PFSK-1 (cell line): ENCODE data around the gene ACAD9.

Experiments used
- FOXP2 ChIP-seq: optimal IDR thresholded peaks from 2 replicates; pipeline ENCODE3; 2011; ENCODE audit warnings: borderline replicate concordance, control low read depth, inconsistent platforms; ENCODE audit not compliant: insufficient read depth; ENCODE audit errors: extremely low read length, extremely low read depth
- POLR2AphosphoS5 ChIP-seq: IDR thresholded peaks from 2 replicates; pipeline ENCODE4 v1.6.1; 2012; ENCODE audit warnings: low read depth, mild to moderate bottlenecking, control low read depth, low read length, moderate library complexity
- SIN3A ChIP-seq: IDR thresholded peaks from 2 replicates; pipeline ENCODE4 v1.6.1; 2012; ENCODE audit warnings: mild to moderate bottlenecking, low read length, moderate library complexity, borderline replicate concordance; ENCODE audit not compliant: insufficient read depth
- TAF1 ChIP-seq: IDR thresholded peaks from 2 replicates; pipeline ENCODE4 v1.6.1; 2012; ENCODE audit warnings: low read length, control low read depth, borderline replicate concordance; ENCODE audit not compliant: insufficient read depth
- TF ChIP-seq, protein P1 (sequence below), 2 experiments: IDR thresholded peaks; 2 replicates each; pipeline versions ENCODE4 v1.6.1 to v1.8.0; 2011 to 2012; ENCODE audit warnings: low read depth in 2 of 2, low read length in 2 of 2, control low read depth in 1 of 2, inconsistent platforms in 1 of 2, mild to moderate bottlenecking in 1 of 2, moderate library complexity in 1 of 2; ENCODE audit not compliant: insufficient read depth in 1 of 2

The ACAD9 gene

DNA sequence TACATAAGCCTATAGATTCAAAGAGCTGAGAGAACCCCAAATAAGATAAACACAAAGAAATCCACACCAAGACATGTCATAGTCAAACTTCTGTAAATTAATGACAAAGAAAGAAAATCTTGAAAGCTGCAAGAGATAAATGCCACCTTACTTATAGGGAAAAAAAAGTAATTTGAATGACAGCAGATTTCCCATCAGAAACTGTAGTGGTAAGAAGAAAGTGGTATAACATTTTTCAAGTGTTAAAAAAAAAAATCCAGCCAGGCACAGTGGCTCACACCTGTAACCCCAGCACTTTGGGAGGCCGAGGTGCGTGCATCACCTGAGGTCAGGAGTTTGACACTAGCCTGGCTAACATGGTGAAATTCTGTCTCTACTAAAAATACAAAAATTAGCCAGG, 77.0 kb downstream of the ACAD9 start:
- TF ChIP-seq SIN3A (no peak), TAF1 (no peak), FOXP2 (no peak), POLR2AphosphoS5 (no peak)
- TF ChIP-seq, protein P1, sequence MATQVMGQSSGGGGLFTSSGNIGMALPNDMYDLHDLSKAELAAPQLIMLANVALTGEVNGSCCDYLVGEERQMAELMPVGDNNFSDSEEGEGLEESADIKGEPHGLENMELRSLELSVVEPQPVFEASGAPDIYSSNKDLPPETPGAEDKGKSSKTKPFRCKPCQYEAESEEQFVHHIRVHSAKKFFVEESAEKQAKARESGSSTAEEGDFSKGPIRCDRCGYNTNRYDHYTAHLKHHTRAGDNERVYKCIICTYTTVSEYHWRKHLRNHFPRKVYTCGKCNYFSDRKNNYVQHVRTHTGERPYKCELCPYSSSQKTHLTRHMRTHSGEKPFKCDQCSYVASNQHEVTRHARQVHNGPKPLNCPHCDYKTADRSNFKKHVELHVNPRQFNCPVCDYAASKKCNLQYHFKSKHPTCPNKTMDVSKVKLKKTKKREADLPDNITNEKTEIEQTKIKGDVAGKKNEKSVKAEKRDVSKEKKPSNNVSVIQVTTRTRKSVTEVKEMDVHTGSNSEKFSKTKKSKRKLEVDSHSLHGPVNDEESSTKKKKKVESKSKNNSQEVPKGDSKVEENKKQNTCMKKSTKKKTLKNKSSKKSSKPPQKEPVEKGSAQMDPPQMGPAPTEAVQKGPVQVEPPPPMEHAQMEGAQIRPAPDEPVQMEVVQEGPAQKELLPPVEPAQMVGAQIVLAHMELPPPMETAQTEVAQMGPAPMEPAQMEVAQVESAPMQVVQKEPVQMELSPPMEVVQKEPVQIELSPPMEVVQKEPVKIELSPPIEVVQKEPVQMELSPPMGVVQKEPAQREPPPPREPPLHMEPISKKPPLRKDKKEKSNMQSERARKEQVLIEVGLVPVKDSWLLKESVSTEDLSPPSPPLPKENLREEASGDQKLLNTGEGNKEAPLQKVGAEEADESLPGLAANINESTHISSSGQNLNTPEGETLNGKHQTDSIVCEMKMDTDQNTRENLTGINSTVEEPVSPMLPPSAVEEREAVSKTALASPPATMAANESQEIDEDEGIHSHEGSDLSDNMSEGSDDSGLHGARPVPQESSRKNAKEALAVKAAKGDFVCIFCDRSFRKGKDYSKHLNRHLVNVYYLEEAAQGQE (IDR thresholded peaks at IDR 0.05; ENCODE audit: insufficient read depth in 1 of 2, low read depth in 2 of 2, low read length in 2 of 2), result no peak
